SJSA1 (cell line): ENCODE measurements around the gene LEFTY2. TPM values are rescaled to one million over a fixed set of nuclear protein-coding genes. Genes with fewer than 3 reads are reported as not detected.

Experiments
- DNase-seq, 2 experiments: peaks; one replicate each; pipeline ENCODE4 v3.0.0-alpha.2; 2015 to 2020; ENCODE audit warnings: low spot score in 2 of 2, low read depth in 1 of 2
- H3K27ac ChIP-seq: fragments of 250-450 bp; sonication (Bioruptor Pico); 2 replicates; pipeline ENCODE4 v1.5.1; 2020; ENCODE audit warnings: mild to moderate bottlenecking, moderate library complexity
- H3K27me3 ChIP-seq: fragments of 250-450 bp; sonication (Bioruptor Pico); replicated peaks from 2 replicates; pipeline ENCODE4 v1.5.1; 2020; ENCODE audit warnings: mild to moderate bottlenecking, moderate library complexity
- H3K36me3 ChIP-seq: fragments of 250-450 bp; sonication (Bioruptor Pico); 2 replicates; pipeline ENCODE4 v1.5.1; 2020; ENCODE audit warnings: mild to moderate bottlenecking
- H3K4me1 ChIP-seq: fragments of 250-450 bp; sonication (Bioruptor Pico); replicated peaks from 2 replicates; pipeline ENCODE4 v1.6.1; 2021; ENCODE audit warnings: mild to moderate bottlenecking
- H3K4me3 ChIP-seq: fragments of 250-450 bp; sonication (Bioruptor Pico); 2 replicates; pipeline ENCODE4 v1.5.1; 2020; ENCODE audit warnings: mild to moderate bottlenecking
- H3K9me3 ChIP-seq: fragments of 250-450 bp; sonication (Bioruptor Pico); replicated peaks from 2 replicates; pipeline ENCODE4 v1.5.1; 2020; ENCODE audit warnings: mild to moderate bottlenecking
- total RNA-seq: library from RNA; depleted of rRNA; stranded (reverse); fragments of >200 nt; shearing (Covaris generic); gene quantifications from 2 replicates; pipeline ENCODE4 v1.2.3, GENCODE V29; 2014

Gene LEFTY2
- total RNA-seq, 1 experiment from 2014 or later: not detected

- H3K4me1 ChIP-seq: peaks cover 4% of the 10 kb centered on the region; the same call in 1 of the 2 replicates
- no peak overlapping the region for H3K4me3 ChIP-seq
- H3K36me3 ChIP-seq: peaks cover 23% of the 10 kb centered on the region
- H3K9me3 ChIP-seq: no peaks in the 10 kb centered on the region
- DNase-seq: no peak
- H3K27ac ChIP-seq: no peak overlapping the region
- H3K27me3 ChIP-seq: no peaks in the 10 kb centered on the region
Measured at GRCh38 chr1:225914391-225914790, 26.6 kb downstream of the LEFTY2 start.

- peak; percentile 61 to 64 for DNase-seq
- no peak overlapping the region for H3K4me3 ChIP-seq
Measured at GRCh38 chr1:225911191-225912130, 29.6 kb downstream of the LEFTY2 start.

GRCh38 chr1:225909477-225909876 is 31.5 kb downstream of the LEFTY2 start:
- no peaks in the 10 kb centered on the region for H3K27me3 ChIP-seq
- no peak for DNase-seq
- 0 out of 2 replicates have a peak, but pooled peaks cover 2% of the 10 kb centered on the region for H3K36me3 ChIP-seq
- H3K4me3 ChIP-seq: no peak overlapping the region
- peaks cover 4% of the 10 kb centered on the region; the same call in 1 of the 2 replicates for H3K4me1 ChIP-seq
- no peak overlapping the region for H3K27ac ChIP-seq
- no peaks in the 10 kb centered on the region for H3K9me3 ChIP-seq

More at GRCh38 chr1:225911191-225912130, 29.6 kb downstream of the LEFTY2 start:
- Histone ChIP-seq H3K27me3 (no peaks in the 10 kb centered on the region), H3K9me3 (no peaks in the 10 kb centered on the region), H3K27ac (no peak overlapping the region), H3K36me3 (peaks cover 2% of the 10 kb centered on the region; the same call in 1 of the 2 replicates), H3K4me1 (peaks cover 4% of the 10 kb centered on the region; the same call in 1 of the 2 replicates)

GRCh38 chr1:225908773-225909172 is 32.2 kb downstream of the LEFTY2 start:
- H3K9me3 ChIP-seq: no peaks in the 10 kb centered on the region
- H3K27ac ChIP-seq: no peak overlapping the region
- H3K27me3 ChIP-seq: no peaks in the 10 kb centered on the region
- DNase-seq: no peak
- H3K4me1 ChIP-seq: peaks cover 4% of the 10 kb centered on the region; the same call in 1 of the 2 replicates
- H3K4me3 ChIP-seq: no peak overlapping the region
- 0 out of 2 replicates have a peak, but pooled peaks cover 2% of the 10 kb centered on the region for H3K36me3 ChIP-seq

- Histone ChIP-seq H3K27me3 (no peaks in the 10 kb centered on the region), H3K36me3 (0 out of 2 replicates have a peak, but pooled peaks cover 2% of the 10 kb centered on the region), H3K4me1 (peaks cover 4% of the 10 kb centered on the region; the same call in 1 of the 2 replicates), H3K9me3 (no peaks in the 10 kb centered on the region), H3K27ac (no peak overlapping the region), H3K4me3 (no peak overlapping the region)
- no peak for DNase-seq
Measured at GRCh38 chr1:225908013-225908640, 32.9 kb downstream of the LEFTY2 start.

- H3K27me3 ChIP-seq: no peaks in the 10 kb centered on the region
- DNase-seq: no peak
- H3K4me3 ChIP-seq: no peak overlapping the region
- H3K27ac ChIP-seq: no peak overlapping the region
- no peaks in the 10 kb centered on the region for H3K9me3 ChIP-seq
- peaks cover 4% of the 10 kb centered on the region; the same call in 1 of the 2 replicates for H3K4me1 ChIP-seq
- 0 out of 2 replicates have a peak, but pooled peaks cover 2% of the 10 kb centered on the region for H3K36me3 ChIP-seq
Measured at GRCh38 chr1:225907341-225907740, 33.7 kb downstream of the LEFTY2 start.

GRCh38 chr1:225906467-225906866 is 34.6 kb downstream of the LEFTY2 start:
- peaks cover 4% of the 10 kb centered on the region; the same call in 1 of the 2 replicates for H3K4me1 ChIP-seq
- no peaks in the 10 kb centered on the region for H3K9me3 ChIP-seq
- no peaks in the 10 kb centered on the region for H3K27me3 ChIP-seq
- H3K27ac ChIP-seq: no peak overlapping the region
- no peak for DNase-seq
- H3K36me3 ChIP-seq: 0 out of 2 replicates have a peak, but pooled peaks cover 2% of the 10 kb centered on the region
- H3K4me3 ChIP-seq: no peak overlapping the region

- no peaks in the 10 kb centered on the region for H3K9me3 ChIP-seq
- H3K4me1 ChIP-seq: no peaks in the 10 kb centered on the region
- H3K27me3 ChIP-seq: no peaks in the 10 kb centered on the region
- no peak overlapping the region for H3K4me3 ChIP-seq
- no peak overlapping the region for H3K27ac ChIP-seq
- DNase-seq: no peak
- no peaks in the 10 kb centered on the region for H3K36me3 ChIP-seq
Measured at GRCh38 chr1:225903623-225904022, 37.4 kb downstream of the LEFTY2 start.

- Histone ChIP-seq H3K9me3 (no peaks in the 10 kb centered on the region), H3K27me3 (no peaks in the 10 kb centered on the region), H3K36me3 (no peaks in the 10 kb centered on the region), H3K27ac (no peak overlapping the region), H3K4me1 (peaks cover 6% of the 10 kb centered on the region), H3K4me3 (no peak overlapping the region)
- no peak for DNase-seq
Measured at GRCh38 chr1:225899044-225899925, 41.7 kb downstream of the LEFTY2 start.

- no peaks in the 10 kb centered on the region for H3K27me3 ChIP-seq
- no peaks in the 10 kb centered on the region for H3K36me3 ChIP-seq
- H3K4me3 ChIP-seq: no peak overlapping the region
Measured at GRCh38 chr1:225897595-225898514, 43.2 kb downstream of the LEFTY2 start.

GRCh38 chr1:225896937-225897549 is 44.0 kb downstream of the LEFTY2 start:
- DNase-seq: no peak
- H3K27me3 ChIP-seq: no peaks in the 10 kb centered on the region
- no peak overlapping the region for H3K27ac ChIP-seq
- no peak overlapping the region for H3K4me3 ChIP-seq
- H3K9me3 ChIP-seq: no peaks in the 10 kb centered on the region
- peaks cover 6% of the 10 kb centered on the region for H3K4me1 ChIP-seq
- no peaks in the 10 kb centered on the region for H3K36me3 ChIP-seq

More at GRCh38 chr1:225897595-225898514, 43.2 kb downstream of the LEFTY2 start:
- H3K9me3 ChIP-seq: no peaks in the 10 kb centered on the region
- no peak for DNase-seq
- peaks cover 6% of the 10 kb centered on the region for H3K4me1 ChIP-seq
- no peak overlapping the region for H3K27ac ChIP-seq

GRCh38 chr1:225896494-225896893 is 44.5 kb downstream of the LEFTY2 start:
- no peak overlapping the region for H3K27ac ChIP-seq
- DNase-seq: no peak
- no peaks in the 10 kb centered on the region for H3K9me3 ChIP-seq
- H3K4me3 ChIP-seq: no peak overlapping the region
- no peaks in the 10 kb centered on the region for H3K27me3 ChIP-seq
- H3K36me3 ChIP-seq: no peaks in the 10 kb centered on the region
- H3K4me1 ChIP-seq: peaks cover 6% of the 10 kb centered on the region
